HG03354 (cell line): ENCODE measurements around the gene NIF3L1.

Source experiments
- ATAC-seq: cut with Tn5 transposase; IDR thresholded peaks from one replicate; pipeline ENCODE4 v1.9.1; 2021; ENCODE audit warnings: mild to moderate bottlenecking; ENCODE audit not compliant: unreplicated experiment, poor library complexity, severe bottlenecking

NIF3L1 gene

GRCh38 chr2:200888704-200889625 lies at the start of gene NIF3L1, which contains the start of gene PPIL3:
Gene NIF3L1, plus strand, starts transcription at chr2:200889371. Its CDS starts 2,573 bp downstream, at chr2:200891944.
Gene PPIL3, minus strand, starts transcription at chr2:200889077. Its CDS starts 1,462 bp downstream, at chr2:200887615.
- ATAC-seq = peak; percentile 91

GRCh38 chr2:200839513-200839912 lies 49.7 kb upstream of the NIF3L1 start:
- no peak for ATAC-seq

- no peak for ATAC-seq
Measured at GRCh38 chr2:200843993-200844948, 44.9 kb upstream of the NIF3L1 start.

GRCh38 chr2:200845194-200845593 lies 44.0 kb upstream of the NIF3L1 start:
- ATAC-seq = no peak

GRCh38 chr2:200845669-200846325 lies 43.4 kb upstream of the NIF3L1 start:
- ATAC-seq = no peak

- ATAC-seq = no peak
Measured at GRCh38 chr2:200847269-200847668, 41.9 kb upstream of the NIF3L1 start.

- no peak for ATAC-seq
Measured at GRCh38 chr2:200847939-200848338, 41.2 kb upstream of the NIF3L1 start.

- ATAC-seq = no peak
Measured at GRCh38 chr2:200850512-200851256, 38.5 kb upstream of the NIF3L1 start.

- no peak for ATAC-seq
Measured at GRCh38 chr2:200851398-200852248, 37.5 kb upstream of the NIF3L1 start.

- ATAC-seq = no peak
Measured at GRCh38 chr2:200852605-200853004, 36.6 kb upstream of the NIF3L1 start.

- ATAC-seq = no peak
Measured at GRCh38 chr2:200856806-200857205, 32.4 kb upstream of the NIF3L1 start.

- ATAC-seq = no peak
Measured at GRCh38 chr2:200860092-200860795, 28.9 kb upstream of the NIF3L1 start.

- ATAC-seq = no peak
Measured at GRCh38 chr2:200861617-200862155, 27.5 kb upstream of the NIF3L1 start.

GRCh38 chr2:200862532-200863000 lies 26.6 kb upstream of the NIF3L1 start:
- ATAC-seq = peak; percentile 21

- ATAC-seq = peak; percentile 23
Measured at GRCh38 chr2:200863782-200864175, 25.4 kb upstream of the NIF3L1 start.

GRCh38 chr2:200864176-200865034 lies 24.8 kb upstream of the NIF3L1 start, which contains the start of gene CLK1:
Gene CLK1, minus strand, starts transcription at chr2:200864658. Its CDS starts 2,796 bp downstream, at chr2:200861862.
- ATAC-seq = peak; percentile 82
